ENCODE results near the gene NR3C2.

DNA sequence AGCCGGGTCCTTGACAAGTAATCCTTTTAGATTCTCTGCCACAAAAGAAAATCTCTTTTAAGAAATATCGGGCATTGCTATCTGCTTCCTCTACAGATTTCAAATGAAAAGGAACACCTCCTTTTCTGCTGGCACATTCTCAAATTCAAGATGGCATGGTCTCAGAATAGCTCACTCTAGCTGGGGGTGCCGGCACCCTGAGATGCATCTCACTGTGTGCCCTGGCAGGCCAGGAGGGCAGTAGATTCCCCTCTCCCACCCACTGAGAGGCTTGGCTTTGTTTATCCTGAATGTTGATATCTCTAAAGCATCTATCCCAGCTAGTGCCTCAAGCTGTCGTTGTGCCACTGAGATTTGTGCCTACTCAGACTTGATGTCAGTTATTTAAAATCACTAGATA, 390.8 kb downstream of the NR3C2 start:
- TF ChIP-seq, protein P1, sequence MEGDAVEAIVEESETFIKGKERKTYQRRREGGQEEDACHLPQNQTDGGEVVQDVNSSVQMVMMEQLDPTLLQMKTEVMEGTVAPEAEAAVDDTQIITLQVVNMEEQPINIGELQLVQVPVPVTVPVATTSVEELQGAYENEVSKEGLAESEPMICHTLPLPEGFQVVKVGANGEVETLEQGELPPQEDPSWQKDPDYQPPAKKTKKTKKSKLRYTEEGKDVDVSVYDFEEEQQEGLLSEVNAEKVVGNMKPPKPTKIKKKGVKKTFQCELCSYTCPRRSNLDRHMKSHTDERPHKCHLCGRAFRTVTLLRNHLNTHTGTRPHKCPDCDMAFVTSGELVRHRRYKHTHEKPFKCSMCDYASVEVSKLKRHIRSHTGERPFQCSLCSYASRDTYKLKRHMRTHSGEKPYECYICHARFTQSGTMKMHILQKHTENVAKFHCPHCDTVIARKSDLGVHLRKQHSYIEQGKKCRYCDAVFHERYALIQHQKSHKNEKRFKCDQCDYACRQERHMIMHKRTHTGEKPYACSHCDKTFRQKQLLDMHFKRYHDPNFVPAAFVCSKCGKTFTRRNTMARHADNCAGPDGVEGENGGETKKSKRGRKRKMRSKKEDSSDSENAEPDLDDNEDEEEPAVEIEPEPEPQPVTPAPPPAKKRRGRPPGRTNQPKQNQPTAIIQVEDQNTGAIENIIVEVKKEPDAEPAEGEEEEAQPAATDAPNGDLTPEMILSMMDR (IDR thresholded peaks at IDR 0.05) = no peak
- TF ChIP-seq ZFX (IDR thresholded peaks at IDR 0.05; ENCODE audit: borderline replicate concordance) = no peak
